Hepatocyte (in vitro differentiated cells): ENCODE results near the gene STK10. TPM values are rescaled to one million over a fixed set of nuclear protein-coding genes. Genes with fewer than 3 reads are reported as not detected.

Experiments
- DNase-seq: peaks from one replicate; pipeline ENCODE4 v3.0.0-alpha.2; 2016; ENCODE audit warnings: low spot score
- H2AFZ ChIP-seq: fragments of 200-600 bp; sonication (generic); 2 replicates; pipeline ENCODE4 v1.6.0; 2016; ENCODE audit warnings: antibody characterized with exemption, mild to moderate bottlenecking
- H3K27ac ChIP-seq: fragments of 200-600 bp; sonication (generic); 2 replicates; pipeline ENCODE4 v1.5.1; 2016; ENCODE audit warnings: mild to moderate bottlenecking
- H3K27me3 ChIP-seq: fragments of 200-600 bp; sonication (generic); 2 replicates; pipeline ENCODE4 v1.6.1; 2016
- H3K36me3 ChIP-seq: fragments of 200-600 bp; sonication (generic); replicated peaks from 2 replicates; pipeline ENCODE4 v1.5.1; 2016; ENCODE audit warnings: low read depth; ENCODE audit not compliant: insufficient read depth
- H3K4me1 ChIP-seq: fragments of 200-600 bp; sonication (generic); 2 replicates; pipeline ENCODE4 v1.5.1; 2016; ENCODE audit warnings: mild to moderate bottlenecking, moderate library complexity; ENCODE audit not compliant: insufficient read depth
- H3K4me2 ChIP-seq: fragments of 200-600 bp; sonication (generic); 2 replicates; pipeline ENCODE4 v1.6.0; 2016
- H3K4me3 ChIP-seq: fragments of 200-600 bp; sonication (generic); 2 replicates; pipeline ENCODE4 v1.5.1; 2016; ENCODE audit warnings: mild to moderate bottlenecking
- H3K79me2 ChIP-seq: fragments of 200-600 bp; sonication (generic); 2 replicates; pipeline ENCODE4 v1.6.0; 2017; ENCODE audit warnings: mild to moderate bottlenecking
- H3K9me2 ChIP-seq: fragments of 200-600 bp; sonication (generic); replicated peaks from 2 replicates; pipeline ENCODE4 v1.6.0; 2017; ENCODE audit warnings: mild to moderate bottlenecking; ENCODE audit not compliant: insufficient read depth
- H3K9me3 ChIP-seq: fragments of 200-600 bp; sonication (generic); 2 replicates; pipeline ENCODE4 v1.5.1; 2016; ENCODE audit warnings: low read depth, mild to moderate bottlenecking
- H4K20me1 ChIP-seq: fragments of 200-600 bp; sonication (generic); 2 replicates; pipeline ENCODE4 v1.6.0; 2016; ENCODE audit warnings: mild to moderate bottlenecking; ENCODE audit not compliant: insufficient read depth, poor library complexity, severe bottlenecking
- CTCF ChIP-seq: fragments of 200-600 bp; sonication (generic); IDR thresholded peaks from 2 replicates; pipeline ENCODE4 v1.5.1; 2016; ENCODE audit warnings: antibody characterized with exemption, mild to moderate bottlenecking; ENCODE audit not compliant: poor library complexity
- EZH2 ChIP-seq: fragments of 200-600 bp; sonication (generic); IDR thresholded peaks from 2 replicates; pipeline ENCODE4 v1.6.1; 2016; ENCODE audit warnings: antibody characterized with exemption, mild to moderate bottlenecking, borderline replicate concordance
- EZH2phosphoT487 ChIP-seq: fragments of 200-600 bp; sonication (generic); IDR thresholded peaks from one replicate; pipeline ENCODE4 v1.6.1; 2018; ENCODE audit warnings: antibody characterized with exemption, mild to moderate bottlenecking, low read depth, moderate library complexity; ENCODE audit not compliant: unreplicated experiment, severe bottlenecking
- WGBS: methylation state at CpG from one replicate; pipeline ENCODE4 v1.1.6; 2016; ENCODE audit warnings: low lambda C conversion rate; ENCODE audit errors: missing lambda C conversion rate; 5-methylcytosine and 5-hydroxymethylcytosine counted together
- polyA plus RNA-seq: library from polyadenylated mRNA; unstranded; fragments of >200 nt; fragmentation: Nextera tagmentation; extraction: Ambion mirVana; gene quantifications from 2 replicates; pipeline ENCODE4 v1.2.1, GENCODE V29; 2016
- total RNA-seq: library from RNA; depleted of rRNA; stranded (reverse); fragments of >200 nt; gene quantifications from 2 replicates; pipeline ENCODE4 v1.2.3, GENCODE V29; 2014

The STK10 gene
- total and polyA plus RNA-seq, 2 experiments from 2014 or later = 11.3 to 19.3 TPM

GRCh38 chr5:172171118-172171517, 16.9 kb downstream of the STK10 start:
- Histone ChIP-seq H3K79me2 (peaks cover 8% of the 10 kb centered on the region), H4K20me1 (no peaks in the 10 kb centered on the region), H3K9me2 (no peaks in the 10 kb centered on the region), H3K4me3 (no peak overlapping the region), H3K36me3 (no peaks in the 10 kb centered on the region), H3K4me1 (peaks cover 24% of the 10 kb centered on the region), H3K27ac (no peak overlapping the region), H3K9me3 (no peaks in the 10 kb centered on the region), H3K27me3 (no peaks in the 10 kb centered on the region), H2AFZ (no peak overlapping the region), H3K4me2 (no peak overlapping the region)
- 88% methylated on average over 8 of the region's 8 CpGs for whole genome bisulfite sequencing
- TF ChIP-seq EZH2 (no peak), EZH2phosphoT487 (no peak), CTCF (no peak)
- no peak for DNase-seq

- Histone ChIP-seq H3K4me2 (no peak overlapping the region), H3K9me2 (no peaks in the 10 kb centered on the region), H3K9me3 (no peaks in the 10 kb centered on the region), H3K4me3 (no peak overlapping the region), H3K4me1 (peaks cover 24% of the 10 kb centered on the region), H3K79me2 (peaks cover 8% of the 10 kb centered on the region), H3K27me3 (no peaks in the 10 kb centered on the region), H3K27ac (no peak overlapping the region), H2AFZ (no peak overlapping the region), H3K36me3 (no peaks in the 10 kb centered on the region), H4K20me1 (no peaks in the 10 kb centered on the region)
- DNase-seq = no peak
- 94% methylated on average over 9 of the region's 9 CpGs for WGBS
- no peak for TF ChIP-seq EZH2phosphoT487
- no peak for TF ChIP-seq EZH2
- no peak for TF ChIP-seq CTCF
These were observed 17.7 kb downstream of the STK10 start for GRCh38 chr5:172170251-172170701.

- Histone ChIP-seq H2AFZ (no peak overlapping the region), H3K9me2 (no peaks in the 10 kb centered on the region), H3K4me3 (no peak overlapping the region), H3K27me3 (no peaks in the 10 kb centered on the region), H4K20me1 (no peaks in the 10 kb centered on the region), H3K36me3 (no peaks in the 10 kb centered on the region), H3K4me1 (peaks cover 14% of the 10 kb centered on the region), H3K4me2 (no peak overlapping the region), H3K9me3 (no peaks in the 10 kb centered on the region), H3K27ac (no peak overlapping the region), H3K79me2 (peaks cover 8% of the 10 kb centered on the region)
- no peak for DNase-seq
- no peak for TF ChIP-seq CTCF
- TF ChIP-seq EZH2phosphoT487 = no peak
- no peak for TF ChIP-seq EZH2
- WGBS = 91% methylated on average over 2 of the region's 2 CpGs
These were observed 18.8 kb downstream of the STK10 start for GRCh38 chr5:172169216-172169615.

- H3K79me2 ChIP-seq = peaks cover 3% of the 10 kb centered on the region
- no peak overlapping the region for H3K4me3 ChIP-seq
- H3K27me3 ChIP-seq = no peaks in the 10 kb centered on the region
- H3K36me3 ChIP-seq = no peaks in the 10 kb centered on the region
- no peaks in the 10 kb centered on the region for H3K9me3 ChIP-seq
- no peak overlapping the region for H3K27ac ChIP-seq
- WGBS = 74% methylated on average over 8 of the region's 8 CpGs
- H3K9me2 ChIP-seq = no peaks in the 10 kb centered on the region
- no peaks in the 10 kb centered on the region for H4K20me1 ChIP-seq
- H2AFZ ChIP-seq = no peak overlapping the region
- no peak for TF ChIP-seq EZH2
- no peak for TF ChIP-seq CTCF
- TF ChIP-seq EZH2phosphoT487 = no peak
- no peak overlapping the region for H3K4me2 ChIP-seq
- DNase-seq = no peak
- H3K4me1 ChIP-seq = peaks cover 14% of the 10 kb centered on the region
These were observed 19.7 kb downstream of the STK10 start for GRCh38 chr5:172168311-172168710.
